Measurements from ENCODE around the gene NKD1.

The NKD1 gene

GRCh38 chr16:50679266-50679665 is 131.1 kb downstream of the NKD1 start:
- Histone ChIP-seq H3K4me1 (ENCODE audit: control insufficient read depth in 1 of 2, insufficient read depth in 2 of 2, low read length in 2 of 2) (peaks cover 0 to 3% of the 10 kb centered on the region in 2 donors), H3K36me3 (ENCODE audit: control insufficient read depth in 1 of 2, insufficient read depth in 2 of 2, low read length in 2 of 2) (no peaks in the 10 kb centered on the region), H3K27ac (ENCODE audit: low read length) (no peak overlapping the region), H3K27me3 (ENCODE audit: low read depth, low read length) (no peaks in the 10 kb centered on the region), H3K9me3 (ENCODE audit: control insufficient read depth in 1 of 2, low read length in 2 of 2) (no peaks in the 10 kb centered on the region), H3K4me3 (ENCODE audit: low read depth in 1 of 2, low read length in 2 of 2) (no peak overlapping the region)

- peak overlapping the region; percentile 19 to 25 for H3K4me3 ChIP-seq (ENCODE audit: low read depth in 1 of 2, low read length in 2 of 2)
- peaks cover 0 to 3% of the 10 kb centered on the region in 2 donors for H3K4me1 ChIP-seq (ENCODE audit: control insufficient read depth in 1 of 2, insufficient read depth in 2 of 2, low read length in 2 of 2)
- H3K9me3 ChIP-seq (ENCODE audit: control insufficient read depth in 1 of 2, low read length in 2 of 2) = no peaks in the 10 kb centered on the region
- no peaks in the 10 kb centered on the region for H3K27me3 ChIP-seq (ENCODE audit: low read depth, low read length)
- no peak overlapping the region for H3K27ac ChIP-seq (ENCODE audit: low read length)
- no peaks in the 10 kb centered on the region for H3K36me3 ChIP-seq (ENCODE audit: control insufficient read depth in 1 of 2, insufficient read depth in 2 of 2, low read length in 2 of 2)
Observed at GRCh38 chr16:50679676-50680555, 131.7 kb downstream of the NKD1 start.

GRCh38 chr16:50680556-50680893 is 132.3 kb downstream of the NKD1 start:
- Histone ChIP-seq H3K4me3 (ENCODE audit: low read depth in 1 of 2, low read length in 2 of 2) (peak overlapping the region; percentile 19 to 25), H3K36me3 (ENCODE audit: control insufficient read depth in 1 of 2, insufficient read depth in 2 of 2, low read length in 2 of 2) (no peaks in the 10 kb centered on the region), H3K27ac (ENCODE audit: low read length) (peak overlapping the region; percentile 23), H3K4me1 (ENCODE audit: control insufficient read depth in 1 of 2, insufficient read depth in 2 of 2, low read length in 2 of 2) (peaks cover 0 to 3% of the 10 kb centered on the region in 2 donors), H3K9me3 (ENCODE audit: control insufficient read depth in 1 of 2, low read length in 2 of 2) (no peaks in the 10 kb centered on the region), H3K27me3 (ENCODE audit: low read depth, low read length) (no peaks in the 10 kb centered on the region)

- H3K27ac ChIP-seq (ENCODE audit: low read length) = peak within 1 kb of the TSS; percentile 23
- no peaks in the 10 kb centered on the region for H3K36me3 ChIP-seq (ENCODE audit: control insufficient read depth in 1 of 2, insufficient read depth in 2 of 2, low read length in 2 of 2)
- no peaks in the 10 kb centered on the region for H3K27me3 ChIP-seq (ENCODE audit: low read depth, low read length)
- no peaks in the 10 kb centered on the region for H3K9me3 ChIP-seq (ENCODE audit: control insufficient read depth in 1 of 2, low read length in 2 of 2)
- peak within 1 kb of the TSS; percentile 19 to 25 for H3K4me3 ChIP-seq (ENCODE audit: low read depth in 1 of 2, low read length in 2 of 2)
- H3K4me1 ChIP-seq (ENCODE audit: control insufficient read depth in 1 of 2, insufficient read depth in 2 of 2, low read length in 2 of 2) = peaks cover 0 to 3% of the 10 kb centered on the region in 2 donors
Observed at GRCh38 chr16:50681021-50681885, 133.1 kb downstream of the NKD1 start, which contains the start of gene SNX20. Gene SNX20 (minus strand): TSS chr16:50681312. CDS start chr16:50677526, 3,786 bp downstream.

GRCh38 chr16:50683689-50684374 is 135.6 kb downstream of the NKD1 start:
- Histone ChIP-seq H3K4me1 (ENCODE audit: control insufficient read depth in 1 of 2, insufficient read depth in 2 of 2, low read length in 2 of 2) (peaks cover 0 to 3% of the 10 kb centered on the region in 2 donors), H3K9me3 (ENCODE audit: control insufficient read depth in 1 of 2, low read length in 2 of 2) (no peaks in the 10 kb centered on the region), H3K27ac (ENCODE audit: low read length) (no peak overlapping the region), H3K36me3 (ENCODE audit: control insufficient read depth in 1 of 2, insufficient read depth in 2 of 2, low read length in 2 of 2) (no peaks in the 10 kb centered on the region), H3K27me3 (ENCODE audit: low read depth, low read length) (no peaks in the 10 kb centered on the region), H3K4me3 (ENCODE audit: low read depth in 1 of 2, low read length in 2 of 2) (no peak overlapping the region)

GRCh38 chr16:50684823-50685461 is 136.7 kb downstream of the NKD1 start:
- Histone ChIP-seq H3K9me3 (ENCODE audit: control insufficient read depth in 1 of 2, low read length in 2 of 2) (no peaks in the 10 kb centered on the region), H3K27ac (ENCODE audit: low read length) (no peak overlapping the region), H3K27me3 (ENCODE audit: low read depth, low read length) (no peaks in the 10 kb centered on the region), H3K36me3 (ENCODE audit: control insufficient read depth in 1 of 2, insufficient read depth in 2 of 2, low read length in 2 of 2) (no peaks in the 10 kb centered on the region), H3K4me1 (ENCODE audit: control insufficient read depth in 1 of 2, insufficient read depth in 2 of 2, low read length in 2 of 2) (peaks cover 0 to 3% of the 10 kb centered on the region in 2 donors), H3K4me3 (ENCODE audit: low read depth in 1 of 2, low read length in 2 of 2) (no peak overlapping the region)

- Histone ChIP-seq H3K27me3 (ENCODE audit: low read depth, low read length) (no peaks in the 10 kb centered on the region), H3K4me1 (ENCODE audit: control insufficient read depth in 1 of 2, insufficient read depth in 2 of 2, low read length in 2 of 2) (peaks cover 0 to 3% of the 10 kb centered on the region in 2 donors), H3K9me3 (ENCODE audit: control insufficient read depth in 1 of 2, low read length in 2 of 2) (no peaks in the 10 kb centered on the region), H3K27ac (ENCODE audit: low read length) (no peak overlapping the region), H3K36me3 (ENCODE audit: control insufficient read depth in 1 of 2, insufficient read depth in 2 of 2, low read length in 2 of 2) (no peaks in the 10 kb centered on the region), H3K4me3 (ENCODE audit: low read depth in 1 of 2, low read length in 2 of 2) (no peak overlapping the region)
Observed at GRCh38 chr16:50685462-50686063, 137.4 kb downstream of the NKD1 start.

- no peak overlapping the region for H3K4me3 ChIP-seq (ENCODE audit: low read depth in 1 of 2, low read length in 2 of 2)
- H3K4me1 ChIP-seq (ENCODE audit: control insufficient read depth in 1 of 2, insufficient read depth in 2 of 2, low read length in 2 of 2) = peaks cover 0 to 3% of the 10 kb centered on the region in 2 donors
- H3K36me3 ChIP-seq (ENCODE audit: control insufficient read depth in 1 of 2, insufficient read depth in 2 of 2, low read length in 2 of 2) = no peaks in the 10 kb centered on the region
- no peaks in the 10 kb centered on the region for H3K27me3 ChIP-seq (ENCODE audit: low read depth, low read length)
- H3K27ac ChIP-seq (ENCODE audit: low read length) = no peak overlapping the region
- H3K9me3 ChIP-seq (ENCODE audit: control insufficient read depth in 1 of 2, low read length in 2 of 2) = no peaks in the 10 kb centered on the region
Observed at GRCh38 chr16:50688083-50688482, 139.9 kb downstream of the NKD1 start.

- H3K4me1 ChIP-seq (ENCODE audit: control insufficient read depth in 1 of 2, insufficient read depth in 2 of 2, low read length in 2 of 2) = peaks cover 0 to 5% of the 10 kb centered on the region in 2 donors
- no peak overlapping the region for H3K4me3 ChIP-seq (ENCODE audit: low read depth in 1 of 2, low read length in 2 of 2)
- H3K27me3 ChIP-seq (ENCODE audit: low read depth, low read length) = no peaks in the 10 kb centered on the region
- H3K27ac ChIP-seq (ENCODE audit: low read length) = no peak overlapping the region
- no peaks in the 10 kb centered on the region for H3K9me3 ChIP-seq (ENCODE audit: control insufficient read depth in 1 of 2, low read length in 2 of 2)
- H3K36me3 ChIP-seq (ENCODE audit: control insufficient read depth in 1 of 2, insufficient read depth in 2 of 2, low read length in 2 of 2) = no peaks in the 10 kb centered on the region
Observed at GRCh38 chr16:50688867-50689266, 140.7 kb downstream of the NKD1 start.

- Histone ChIP-seq H3K4me1 (ENCODE audit: control insufficient read depth in 1 of 2, insufficient read depth in 2 of 2, low read length in 2 of 2) (peaks cover 0 to 8% of the 10 kb centered on the region in 2 donors), H3K9me3 (ENCODE audit: control insufficient read depth in 1 of 2, low read length in 2 of 2) (no peaks in the 10 kb centered on the region), H3K36me3 (ENCODE audit: control insufficient read depth in 1 of 2, insufficient read depth in 2 of 2, low read length in 2 of 2) (no peaks in the 10 kb centered on the region), H3K27ac (ENCODE audit: low read length) (no peak overlapping the region), H3K27me3 (ENCODE audit: low read depth, low read length) (no peaks in the 10 kb centered on the region), H3K4me3 (ENCODE audit: low read depth in 1 of 2, low read length in 2 of 2) (no peak overlapping the region)
Observed at GRCh38 chr16:50690177-50690576, 142.0 kb downstream of the NKD1 start.
